Measurements from ENCODE around the gene ZNRF2.
"Not testable (repeated sequence)": the region's sequence is repeated elsewhere in the genome, so short reads cannot be mapped to it uniquely, and the experiment has no call there.

The ZNRF2 gene

GRCh38 chr7:30353932-30354607, 69.7 kb downstream of the ZNRF2 start:
- DNase-seq (ENCODE audit: low read depth in 2 of 3, low spot score in 2 of 3): no peak

DNA sequence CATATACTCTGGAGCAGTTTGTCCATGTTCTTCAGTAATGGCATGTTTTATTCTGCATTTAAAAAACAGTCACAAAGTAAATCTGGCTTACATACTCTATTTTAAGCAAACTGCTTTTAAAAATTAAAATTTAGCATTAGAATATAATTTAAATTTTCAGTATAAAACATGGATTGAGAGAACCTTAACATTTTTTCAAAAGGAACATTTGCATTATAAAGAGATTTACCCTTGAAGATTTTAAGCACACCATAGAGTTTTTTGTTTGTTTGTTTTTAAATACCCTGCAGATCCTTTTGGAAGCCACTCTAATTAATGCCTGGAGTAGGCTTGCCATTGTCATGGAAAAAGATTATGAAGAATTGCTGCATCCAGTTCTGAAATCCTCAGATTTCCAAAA, 70.4 kb downstream of the ZNRF2 start:
- no peak for DNase-seq (ENCODE audit: low read depth in 2 of 3, low spot score in 2 of 3)

DNA sequence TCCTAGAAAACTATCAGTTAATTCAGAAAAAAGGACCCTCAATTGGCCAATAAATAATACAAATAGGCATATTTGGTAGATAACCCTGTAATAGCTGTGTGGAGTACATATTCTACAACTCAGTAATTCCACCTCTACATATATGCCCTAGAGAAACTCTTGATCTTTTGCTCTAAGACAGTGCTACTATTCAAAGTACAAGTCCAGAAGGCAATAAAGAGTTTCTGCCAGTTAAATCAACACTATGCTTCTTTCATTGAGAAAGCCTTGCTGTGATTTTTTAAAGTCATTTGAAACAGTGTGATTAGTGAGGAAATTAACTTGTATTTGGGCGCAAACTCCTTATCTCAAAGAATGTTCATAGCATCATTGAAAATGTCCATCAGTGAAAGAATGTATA, 75.6 kb downstream of the ZNRF2 start:
- DNase-seq (ENCODE audit: low read depth in 2 of 3, low spot score in 2 of 3): no peak

DNA sequence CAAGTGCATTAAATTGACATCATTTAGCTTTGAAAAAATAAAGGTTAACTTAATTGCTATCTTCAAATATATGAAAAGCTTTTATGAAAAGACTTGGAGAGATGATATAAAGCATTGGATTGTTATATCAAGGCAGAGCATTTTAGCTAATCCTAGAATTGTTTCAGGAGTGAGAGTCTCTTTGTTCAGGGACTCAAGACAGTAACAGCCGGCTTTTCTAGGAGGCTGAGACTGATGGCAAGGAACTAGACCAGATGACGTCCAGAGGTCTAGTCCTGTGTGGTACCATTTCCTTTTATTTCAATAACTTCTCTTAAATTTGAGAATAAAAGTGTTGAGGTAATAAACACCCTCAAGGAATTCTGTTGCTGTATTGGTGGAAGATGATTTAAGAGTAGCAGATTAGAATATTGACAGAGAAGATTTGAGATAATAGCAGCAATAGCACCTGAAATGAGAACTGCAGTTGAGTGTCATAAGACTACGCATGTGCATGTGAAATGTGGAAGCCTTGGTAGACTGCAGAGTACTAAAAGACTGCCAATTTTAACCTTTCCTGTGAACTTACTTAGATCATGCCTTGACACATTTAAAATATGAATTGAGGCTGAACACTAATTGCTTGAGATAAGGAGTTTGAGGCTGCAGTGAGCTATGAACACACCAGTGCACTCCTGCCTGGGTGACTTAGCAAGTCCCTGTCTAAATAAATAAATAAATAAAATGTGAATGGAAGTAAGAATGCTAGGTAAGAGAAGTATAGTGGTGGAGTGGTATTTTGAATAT, 79.6 kb downstream of the ZNRF2 start:
- DNase-seq (ENCODE audit: low read depth in 2 of 3, low spot score in 2 of 3): no peak

DNA sequence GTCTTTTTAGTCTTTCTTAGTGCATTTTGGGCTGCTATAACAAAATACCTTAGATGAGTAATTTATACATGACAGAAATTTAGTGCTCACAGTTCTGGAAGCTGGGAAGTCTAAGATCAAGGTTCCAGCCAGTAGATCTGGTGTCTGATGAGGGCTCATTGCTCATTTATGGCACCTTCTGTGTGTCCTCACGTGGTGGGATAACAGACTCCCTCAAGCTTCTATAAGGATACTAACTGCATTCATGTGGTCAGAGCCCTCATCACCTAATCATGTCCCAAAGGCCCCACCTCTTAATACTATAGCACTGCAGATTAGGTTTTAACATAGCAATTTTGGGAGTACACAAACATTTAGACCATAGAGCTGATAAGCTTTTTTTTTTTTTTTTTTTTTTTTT, 80.4 kb downstream of the ZNRF2 start:
- DNase-seq (ENCODE audit: low read depth in 2 of 3, low spot score in 2 of 3): no peak

GRCh38 chr7:30365621-30366020, 81.2 kb downstream of the ZNRF2 start:
- DNase-seq (ENCODE audit: low read depth in 2 of 3, low spot score in 2 of 3): no peak

- DNase-seq (ENCODE audit: low read depth in 2 of 3, low spot score in 2 of 3): no peak
These were observed 82.2 kb downstream of the ZNRF2 start for GRCh38 chr7:30366606-30367005.

DNA sequence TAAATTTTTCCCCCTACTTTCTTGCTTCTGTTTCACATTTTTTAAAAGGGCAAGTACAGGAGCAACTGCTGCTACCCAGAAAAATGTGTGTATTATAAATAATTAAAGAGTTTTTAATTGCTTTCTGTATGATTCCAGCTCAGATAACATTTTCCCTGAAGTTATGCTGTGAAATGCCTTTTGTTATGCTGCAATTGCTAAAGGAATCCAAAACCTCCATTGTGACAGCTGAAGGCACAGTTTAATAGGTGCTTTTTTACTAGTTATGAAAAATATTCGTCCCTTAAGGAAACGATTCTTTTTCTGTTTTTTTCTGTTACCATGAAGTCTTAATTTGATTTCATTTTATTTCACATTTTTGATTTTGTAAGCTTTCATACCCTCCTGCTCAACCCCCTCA, 83.2 kb downstream of the ZNRF2 start:
- no peak for DNase-seq (ENCODE audit: low read depth in 2 of 3, low spot score in 2 of 3)

DNA sequence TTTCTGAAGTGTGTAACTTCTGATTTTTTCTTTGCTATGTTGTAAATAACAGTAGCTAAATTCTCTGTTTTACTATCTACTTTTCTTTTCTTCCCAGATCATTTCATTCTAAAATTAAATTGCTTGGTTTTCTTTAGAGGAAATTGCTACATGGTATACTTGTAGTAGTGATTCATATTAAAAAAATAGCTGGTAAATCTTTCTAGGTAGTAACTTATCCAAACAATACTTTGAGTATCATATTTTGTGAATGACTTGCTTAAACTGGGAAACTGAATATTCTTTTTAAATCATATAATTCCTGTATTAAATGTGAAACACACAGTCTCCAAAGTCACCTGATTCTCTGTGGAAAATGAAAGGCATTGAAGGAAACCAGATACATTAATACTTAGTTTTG, 85.5 kb downstream of the ZNRF2 start:
- no peak for DNase-seq (ENCODE audit: low read depth in 2 of 3, low spot score in 2 of 3)

- DNase-seq (ENCODE audit: low read depth in 2 of 3, low spot score in 2 of 3): no peak
These were observed 86.9 kb downstream of the ZNRF2 start for GRCh38 chr7:30371321-30371720.

DNA sequence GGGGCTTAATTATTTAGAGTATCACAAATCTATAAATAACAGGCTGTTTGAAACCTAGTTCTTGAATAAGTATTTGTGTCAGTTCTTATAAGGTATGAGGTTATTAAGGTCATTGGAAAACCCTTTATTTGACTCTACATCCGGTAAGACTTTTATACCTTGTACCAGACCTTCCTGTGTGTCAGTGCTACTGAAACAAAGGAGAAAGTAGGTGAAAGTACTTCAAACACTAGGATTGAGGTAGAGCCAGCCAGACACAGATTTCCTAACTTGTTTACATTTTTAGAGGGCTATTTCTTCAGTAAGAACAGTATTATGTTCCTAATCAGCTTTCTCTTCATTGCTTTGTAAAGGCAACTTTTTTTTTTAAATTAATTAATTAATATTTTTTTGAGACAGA, 93.9 kb downstream of the ZNRF2 start:
- DNase-seq (ENCODE audit: low read depth in 2 of 3, low spot score in 2 of 3): no peak

- no peak for DNase-seq (ENCODE audit: low read depth in 2 of 3, low spot score in 2 of 3)
These were observed 94.7 kb downstream of the ZNRF2 start for GRCh38 chr7:30379131-30379530.

GRCh38 chr7:30379741-30380140, 95.3 kb downstream of the ZNRF2 start:
- no peak for DNase-seq (ENCODE audit: low read depth in 2 of 3, low spot score in 2 of 3)

DNA sequence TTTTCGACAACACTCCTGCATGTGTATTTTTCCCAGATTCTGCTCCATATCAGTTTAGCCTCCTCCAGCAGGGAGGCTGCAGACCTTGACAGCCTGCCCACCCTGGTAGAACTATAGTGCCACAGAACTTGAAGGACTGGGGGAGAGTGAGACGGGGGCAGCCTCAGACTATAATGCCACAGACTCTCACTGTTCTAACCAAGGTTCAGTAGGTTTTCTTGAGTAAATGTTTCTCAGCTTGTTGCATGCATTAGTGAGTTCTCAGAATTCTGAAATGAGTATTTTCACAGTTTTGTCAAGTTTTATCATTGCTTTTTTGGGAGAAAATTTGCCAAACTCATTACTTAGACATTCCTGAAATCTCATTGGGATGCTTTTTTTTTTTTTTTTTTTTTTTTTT, 95.9 kb downstream of the ZNRF2 start:
- no peak for DNase-seq (ENCODE audit: low read depth in 2 of 3, low spot score in 2 of 3)

DNA sequence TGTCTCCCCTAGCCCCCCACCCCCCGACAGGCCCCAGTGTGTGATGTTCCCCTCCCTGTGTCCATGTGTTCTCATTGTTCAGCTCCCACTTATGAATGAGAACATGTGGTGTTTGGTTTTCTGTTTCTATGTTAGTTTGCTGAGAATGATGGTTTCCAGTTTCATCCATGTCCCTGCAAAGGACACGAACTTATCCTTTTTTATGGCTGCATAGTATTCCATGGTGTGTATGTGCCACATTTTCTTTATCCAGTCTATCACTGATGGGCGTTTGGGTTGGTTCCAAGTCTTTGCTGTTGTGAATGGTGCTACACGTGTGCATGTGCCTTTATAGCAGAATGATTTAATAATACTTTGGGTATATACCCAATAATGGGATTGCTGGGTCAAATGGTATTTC, 96.4 kb downstream of the ZNRF2 start:
- DNase-seq (ENCODE audit: low read depth in 2 of 3, low spot score in 2 of 3): not testable (repeated sequence)

GRCh38 chr7:30382607-30383006, 98.2 kb downstream of the ZNRF2 start:
- no peak for DNase-seq (ENCODE audit: low read depth in 2 of 3, low spot score in 2 of 3)

GRCh38 chr7:30389791-30390190, 105.4 kb downstream of the ZNRF2 start:
- no peak for DNase-seq (ENCODE audit: low read depth in 2 of 3, low spot score in 2 of 3)

DNA sequence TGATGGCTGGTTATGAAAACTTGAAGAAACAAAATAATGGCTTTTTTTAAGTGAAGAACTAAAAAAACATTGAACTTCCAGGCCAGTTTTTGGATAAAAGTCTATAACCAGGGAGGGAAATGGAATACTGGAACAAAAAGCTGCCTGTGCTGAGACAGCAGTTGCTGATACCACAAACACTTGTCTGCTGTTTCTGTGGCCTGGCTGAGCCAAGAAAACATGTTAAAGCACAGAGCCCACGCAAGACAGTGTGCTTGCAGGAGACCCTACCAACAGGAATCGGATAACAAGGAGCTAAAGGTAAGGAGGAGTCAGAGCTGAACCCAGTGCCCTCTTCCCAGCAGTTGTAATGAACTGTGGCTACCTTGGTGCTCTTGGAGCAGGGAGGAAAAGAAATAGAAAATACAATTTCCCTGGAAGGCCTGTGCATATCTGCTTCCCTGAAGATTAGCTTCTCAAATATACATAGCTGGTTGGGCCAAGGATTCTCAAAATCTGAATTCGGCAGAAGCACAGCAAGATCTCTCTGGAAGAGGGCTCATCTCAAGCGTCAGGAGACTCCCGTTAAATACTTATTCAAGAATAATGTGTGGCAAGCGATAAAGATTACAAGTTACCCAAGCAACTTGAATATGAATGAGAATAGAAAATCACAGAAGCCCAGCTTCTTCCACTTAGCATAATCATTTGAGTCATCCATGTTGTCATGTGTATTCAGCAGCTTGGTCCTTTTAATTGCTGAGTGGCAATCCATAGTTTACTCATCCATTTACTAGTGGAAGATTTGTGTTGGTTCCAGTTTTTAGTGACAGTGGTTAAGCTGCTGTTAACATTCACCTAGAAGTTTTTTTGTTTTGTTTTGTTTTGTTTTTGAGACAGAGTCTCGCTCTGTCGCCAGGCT, 106.6 kb downstream of the ZNRF2 start:
- no peak for DNase-seq (ENCODE audit: low read depth in 2 of 3, low spot score in 2 of 3)

DNA sequence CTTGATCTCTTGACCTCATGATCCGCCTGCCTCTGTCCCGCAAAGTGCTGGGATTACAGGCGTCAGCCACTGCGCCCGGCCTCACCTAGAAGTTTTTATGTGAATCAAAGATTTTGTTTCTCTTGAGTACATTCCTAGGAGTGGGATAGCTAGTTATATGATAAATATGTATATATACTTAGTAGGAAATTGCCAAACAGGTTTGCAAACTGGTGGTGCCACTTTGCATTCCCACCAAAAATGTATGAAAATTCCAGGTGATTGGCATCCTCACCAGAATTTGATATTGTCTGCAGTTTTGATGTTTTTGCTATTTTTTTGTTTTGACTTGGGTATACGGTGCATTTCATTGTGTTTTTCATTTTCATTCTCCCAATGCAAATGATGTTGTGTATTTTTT, 107.4 kb downstream of the ZNRF2 start:
- no peak for DNase-seq (ENCODE audit: low read depth in 2 of 3, low spot score in 2 of 3)

DNA sequence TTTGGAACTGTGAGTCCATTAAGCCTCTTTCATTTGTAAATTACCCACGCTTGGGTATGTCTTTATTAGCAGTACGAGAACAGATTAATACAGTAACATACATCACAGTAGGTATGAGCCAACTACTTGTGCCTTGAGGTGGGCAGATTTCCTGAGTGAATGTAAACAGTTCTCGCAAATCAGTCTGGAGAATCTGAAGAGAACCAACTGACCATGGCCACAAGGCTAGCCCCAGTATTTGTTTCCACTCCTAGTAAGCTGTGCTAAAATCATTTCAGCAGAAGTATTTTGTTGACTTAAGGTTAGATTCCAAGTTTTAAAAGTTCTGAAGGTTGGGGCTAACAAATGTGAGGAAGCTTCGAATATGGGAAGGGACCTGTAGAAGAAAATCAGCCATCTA, 111.3 kb downstream of the ZNRF2 start:
- no peak for DNase-seq (ENCODE audit: low read depth in 2 of 3, low spot score in 2 of 3)

DNA sequence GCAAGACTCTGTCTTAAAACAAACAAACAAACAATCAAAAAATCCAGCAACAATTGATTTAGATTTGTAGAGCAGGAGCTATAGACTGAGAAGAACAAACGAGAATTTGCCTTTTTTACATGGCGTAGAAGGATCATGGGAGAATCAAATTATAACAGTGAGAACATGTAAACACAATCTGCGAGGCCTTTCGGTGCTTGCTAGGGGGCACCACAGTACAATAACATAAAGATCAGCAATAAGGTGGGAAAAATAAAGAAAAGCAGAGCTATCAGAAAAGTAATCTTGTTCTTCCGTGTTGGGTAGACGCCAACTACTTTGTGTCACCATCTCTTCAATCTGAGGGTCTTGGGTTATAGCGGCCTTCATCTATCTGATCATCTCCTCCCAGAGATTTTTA, 112.0 kb downstream of the ZNRF2 start:
- DNase-seq (ENCODE audit: low read depth in 2 of 3, low spot score in 2 of 3): no peak

DNA sequence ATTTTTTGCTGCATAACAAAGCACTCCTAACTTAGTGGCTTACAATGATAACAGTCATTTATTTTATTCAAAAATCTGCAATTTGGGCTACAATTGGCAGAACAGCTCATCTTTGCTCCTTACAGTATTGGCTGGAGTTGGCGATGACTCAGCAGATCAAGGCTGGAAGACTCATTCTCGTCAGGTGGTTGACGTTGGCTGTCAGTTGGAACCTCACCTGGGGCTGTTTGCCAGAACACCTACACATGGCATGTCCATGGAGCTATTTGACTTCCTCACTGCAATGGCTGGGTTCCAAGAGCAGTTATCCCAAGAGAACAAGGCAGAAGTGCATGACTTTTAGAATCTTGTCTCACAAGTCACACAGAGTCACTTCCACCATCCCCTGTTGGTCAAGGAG, 119.1 kb downstream of the ZNRF2 start:
- DNase-seq (ENCODE audit: low read depth in 2 of 3, low spot score in 2 of 3): no peak

All from activated CD8-positive, alpha-beta memory T cell treated with anti-CD3 and anti-CD28 coated beads for 48 hours (primary cell).